Endothelial cell of umbilical vein (primary cell): ENCODE data around the gene GPR137C. TPM values are rescaled to one million over a fixed set of nuclear protein-coding genes. Genes with fewer than 3 reads are reported as not detected.

Source experiments
- BruUV-seq: library from RNA; stranded (reverse); fragments of 400-500 nt; replicated peaks from 2 replicates; lab custom pipeline; 2021; lab: Mats Ljungman, UMichigan
- CTCF ChIA-PET: fragments of 300-600, 350-600 bp; sonication (Branson Sonifier 250); formaldehyde crosslinking; loops from one replicate; lab custom pipeline; 2021; ENCODE audit warnings: antibody characterized with exemption, inconsistent platforms; lab: Charles Lee
- POLR2A ChIA-PET: fragments of 300-600, 350-600 bp; sonication (Branson Sonifier 250); formaldehyde crosslinking; loops from one replicate; lab custom pipeline; 2021; ENCODE audit warnings: antibody characterized with exemption, inconsistent platforms; lab: Charles Lee
- DNase-seq: peaks from one replicate; pipeline ENCODE4 v3.0.0-alpha.2; 2011; ENCODE audit warnings: low read depth, low spot score
- FAIRE-seq: peaks from 2 replicates; lab custom pipeline; 2011; peaks lifted over from hg19 to GRCh38; lab: Jason Lieb, UNC
- H2AFZ ChIP-seq: 2 replicates; pipeline ENCODE4 v1.6.0; 2012; ENCODE audit warnings: low read depth, low read length, control low read depth, inconsistent platforms
- H3K27ac ChIP-seq: 2 replicates; pipeline ENCODE4 v1.5.1; 2011; ENCODE audit warnings: low read depth, mild to moderate bottlenecking, control low read depth, low read length, moderate library complexity; ENCODE audit not compliant: insufficient read depth
- H3K27me3 ChIP-seq, 2 experiments: 2 replicates each; pipeline versions ENCODE4 v1.6.0 to v1.6.1; 2011; ENCODE audit warnings: low read length in 2 of 2, mixed read lengths in 1 of 2; ENCODE audit not compliant: control insufficient read depth in 2 of 2, insufficient read depth in 2 of 2
- H3K36me3 ChIP-seq, 2 experiments: 2 replicates in 1 of 2; 3 replicates in 1 of 2; pipeline ENCODE4 v1.5.1; 2011; ENCODE audit warnings: low read length in 2 of 2, mild to moderate bottlenecking in 1 of 2, moderate library complexity in 1 of 2; ENCODE audit not compliant: control insufficient read depth in 2 of 2, insufficient read depth in 2 of 2; ENCODE audit errors: extremely low read depth in 1 of 2
- H3K4me1 ChIP-seq: 3 replicates; pipeline ENCODE4 v1.5.1; 2011; ENCODE audit warnings: mild to moderate bottlenecking, low read length; ENCODE audit not compliant: control insufficient read depth, insufficient read depth; ENCODE audit errors: extremely low read depth
- H3K4me2 ChIP-seq: 2 replicates; pipeline ENCODE4 v1.6.1; 2011; ENCODE audit warnings: low read length, control low read depth, mixed read lengths; ENCODE audit not compliant: insufficient read depth
- H3K4me3 ChIP-seq, 3 experiments: fragments of 200-600 bp in 1 of 3; sonication (generic), shearing (Covaris generic) in 1 of 3; replicated peaks in 1 of 3; 2 replicates each; pipeline ENCODE4 v1.5.1; 2011 to 2016; ENCODE audit warnings: control low read depth in 3 of 3, low read length in 3 of 3, mild to moderate bottlenecking in 2 of 3, inconsistent platforms in 1 of 3, low read depth in 1 of 3, moderate library complexity in 1 of 3; ENCODE audit not compliant: insufficient read depth in 1 of 3
- H3K79me2 ChIP-seq: 2 replicates; pipeline ENCODE4 v1.6.0; 2012; ENCODE audit warnings: low read length, inconsistent platforms; ENCODE audit not compliant: control insufficient read depth, insufficient read depth
- H3K9ac ChIP-seq: replicated peaks from 2 replicates; pipeline ENCODE3; 2011; ENCODE audit warnings: low read length, control low read depth; ENCODE audit not compliant: insufficient read depth; ENCODE audit errors: extremely low read depth
- H3K9me1 ChIP-seq: replicated peaks from 3 replicates; pipeline ENCODE4 v1.6.0; 2011; ENCODE audit warnings: mild to moderate bottlenecking, low read length; ENCODE audit not compliant: control insufficient read depth, insufficient read depth; ENCODE audit errors: extremely low read depth
- H3K9me3 ChIP-seq: replicated peaks from 2 replicates; pipeline ENCODE4 v1.5.1; 2012; ENCODE audit warnings: low read length, inconsistent platforms; ENCODE audit not compliant: control insufficient read depth, insufficient read depth
- H4K20me1 ChIP-seq: replicated peaks from 2 replicates; pipeline ENCODE3; 2011; ENCODE audit warnings: mild to moderate bottlenecking, low read length; ENCODE audit not compliant: control insufficient read depth, insufficient read depth; ENCODE audit errors: extremely low read depth
- CTCF ChIP-seq, 2 donors: IDR thresholded peaks; 1 replicate in 1 of 2; 2 replicates in 1 of 2; pipeline ENCODE4 v1.5.1; 2011; ENCODE audit warnings: low read length in 2 of 2, mild to moderate bottlenecking in 2 of 2, moderate library complexity in 2 of 2, control low read depth in 1 of 2, inconsistent platforms in 1 of 2, low read depth in 1 of 2; ENCODE audit not compliant: insufficient read depth in 1 of 2; ENCODE audit errors: extremely low read depth in 1 of 2
- EZH2 ChIP-seq: IDR thresholded peaks from 2 replicates; pipeline ENCODE4 v1.6.1; 2012; ENCODE audit warnings: borderline replicate concordance, low read depth, mild to moderate bottlenecking, moderate library complexity, low read length, inconsistent platforms; ENCODE audit not compliant: severe bottlenecking
- FOS ChIP-seq: IDR thresholded peaks from 2 replicates; pipeline ENCODE4 v1.6.1; 2011; ENCODE audit warnings: mild to moderate bottlenecking, low read length, moderate library complexity, borderline replicate concordance; ENCODE audit not compliant: insufficient read depth
- GATA2 ChIP-seq: IDR thresholded peaks from 2 replicates; pipeline ENCODE4 v1.7.0; 2011; ENCODE audit warnings: low read depth, mild to moderate bottlenecking, moderate library complexity, mixed read lengths, low read length; ENCODE audit not compliant: insufficient read length, insufficient read depth
- JUN ChIP-seq: IDR thresholded peaks from 2 replicates; pipeline ENCODE4 v1.6.1; 2011; ENCODE audit warnings: borderline replicate concordance, low read depth; ENCODE audit not compliant: insufficient read length, insufficient read depth
- MAX ChIP-seq: IDR thresholded peaks from 2 replicates; pipeline ENCODE4 v1.6.1; 2011; ENCODE audit not compliant: insufficient read depth, insufficient read length
- MYC ChIP-seq: IDR thresholded peaks from one replicate; pipeline ENCODE4 v1.6.1; 2011; ENCODE audit warnings: mild to moderate bottlenecking, low read depth, low read length
- POLR2A ChIP-seq: IDR thresholded peaks from 2 replicates; pipeline ENCODE4 v1.6.1; 2012; ENCODE audit warnings: low read depth, mild to moderate bottlenecking, control low read depth, low read length
- POLR2AphosphoS5 ChIP-seq: IDR thresholded peaks from 2 replicates; pipeline ENCODE4 v1.6.1; 2012; ENCODE audit warnings: low read depth, mild to moderate bottlenecking, control low read depth, low read length, moderate library complexity; ENCODE audit not compliant: insufficient read depth
- dilution Hi-C: fragments of 300-500 bp; cut with MboI; formaldehyde crosslinking; loops from one replicate; pipeline ENCODE4 v1.15.0; 2019; ENCODE audit warnings: low sequenced_read_pairs; ENCODE audit not compliant: extremely low pct_ligation_motif_present
- intact Hi-C: fragments of 100-400 bp; cut with micrococcal nuclease; formaldehyde crosslinking; loops from one replicate; pipeline ENCODE4 v1.10.0; 2022
- polyA plus RNA-seq, 4 experiments: library from polyadenylated mRNA; depleted of rRNA in 3 of 4; stranded (reverse) in 3 of 4; unstranded in 1 of 4; fragments of >200 nt; gene quantifications; 2 replicates each; pipeline versions ENCODE4 v1.2.1 to v1.2.3, GENCODE V29; 2011 to 2012; ENCODE audit warnings: missing spikeins in 1 of 4
- total RNA-seq: library from RNA; stranded (reverse); gene quantifications from 2 replicates; pipeline ENCODE4 v1.2.3, GENCODE V29; 2021

Gene GPR137C
- total and polyA plus RNA-seq, 2 donors (not counting 3 experiments of a cell fraction or from before 2014, with no cell fraction given) = 1.5 to 5.7 TPM

- dilution Hi-C loops = no loop called here
- no peak for FAIRE-seq
- no TSS peak for BruUV-seq
Measured at GRCh38 chr14:52575858-52576257, 23.2 kb downstream of the GPR137C start.

More at GRCh38 chr14:52575858-52576257, 23.2 kb downstream of the GPR137C start:
- ChIA-PET POLR2A (no interaction called here), CTCF (interaction anchor here (2.0 kb wide), 1 partner anchor 14 kb away, joined by 4 read pairs; no protein-coding TSS in a partner anchor)
- no peaks in the 10 kb centered on the region for H3K4me1 ChIP-seq
- no peaks in the 10 kb centered on the region for H3K36me3 ChIP-seq
- no peak overlapping the region for H2AFZ ChIP-seq
- no peaks in the 10 kb centered on the region for H3K9me3 ChIP-seq
- H3K27ac ChIP-seq = no peak overlapping the region
- H3K79me2 ChIP-seq = no peaks in the 10 kb centered on the region
- no peak overlapping the region for H3K4me2 ChIP-seq
- H4K20me1 ChIP-seq = no peaks in the 10 kb centered on the region
- no peak overlapping the region for H3K9ac ChIP-seq
- TF ChIP-seq FOS = no peak
- TF ChIP-seq EZH2 = no peak
- no peak for TF ChIP-seq POLR2A
- TF ChIP-seq CTCF (IDR thresholded peaks at IDR 0.05; ENCODE audit: extremely low read depth in 1 of 2, insufficient read depth in 1 of 2, low read depth in 1 of 2, low read length in 2 of 2) = no peak
- no peak for TF ChIP-seq POLR2AphosphoS5
- no peak for TF ChIP-seq MAX
- TF ChIP-seq GATA2 = no peak
- TF ChIP-seq JUN = no peak
- TF ChIP-seq MYC = no peak
- no peaks in the 10 kb centered on the region for H3K9me1 ChIP-seq
- DNase-seq = no peak
- no peak overlapping the region for H3K4me3 ChIP-seq
- H3K27me3 ChIP-seq = no peaks in the 10 kb centered on the region
- intact Hi-C loops = no loop called here
